Measurements from ENCODE around the gene FKBP1C.
"Not testable (repeated sequence)": the region's sequence is repeated elsewhere in the genome, so short reads cannot be mapped to it uniquely, and the experiment has no call there.

The FKBP1C gene

DNA sequence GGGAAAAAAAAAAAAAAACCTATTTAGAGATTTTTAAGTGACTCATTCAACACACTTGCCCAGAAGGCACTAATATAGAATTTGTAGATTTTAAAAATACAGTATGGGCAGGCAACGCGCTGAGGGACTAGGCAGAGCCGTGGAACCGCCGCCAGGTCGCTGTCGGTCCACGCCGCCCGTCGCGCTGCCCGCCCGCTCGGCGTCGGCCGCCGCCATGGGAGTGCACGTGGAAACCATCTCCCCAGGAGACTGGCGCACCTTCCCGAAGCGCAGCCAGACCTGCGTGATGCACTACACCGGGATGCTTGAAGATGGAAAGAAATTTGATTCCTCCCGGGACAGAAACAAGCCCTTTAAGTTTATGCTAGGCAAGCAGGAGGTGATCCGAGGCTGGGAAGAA lies at the start of gene FKBP1C:
TSS of gene FKBP1C (plus strand) at position 127 of the 400 bp plus-strand sequence.
- DNase-seq (ENCODE audit: low read depth in 2 of 2) = not testable (repeated sequence)

DNA sequence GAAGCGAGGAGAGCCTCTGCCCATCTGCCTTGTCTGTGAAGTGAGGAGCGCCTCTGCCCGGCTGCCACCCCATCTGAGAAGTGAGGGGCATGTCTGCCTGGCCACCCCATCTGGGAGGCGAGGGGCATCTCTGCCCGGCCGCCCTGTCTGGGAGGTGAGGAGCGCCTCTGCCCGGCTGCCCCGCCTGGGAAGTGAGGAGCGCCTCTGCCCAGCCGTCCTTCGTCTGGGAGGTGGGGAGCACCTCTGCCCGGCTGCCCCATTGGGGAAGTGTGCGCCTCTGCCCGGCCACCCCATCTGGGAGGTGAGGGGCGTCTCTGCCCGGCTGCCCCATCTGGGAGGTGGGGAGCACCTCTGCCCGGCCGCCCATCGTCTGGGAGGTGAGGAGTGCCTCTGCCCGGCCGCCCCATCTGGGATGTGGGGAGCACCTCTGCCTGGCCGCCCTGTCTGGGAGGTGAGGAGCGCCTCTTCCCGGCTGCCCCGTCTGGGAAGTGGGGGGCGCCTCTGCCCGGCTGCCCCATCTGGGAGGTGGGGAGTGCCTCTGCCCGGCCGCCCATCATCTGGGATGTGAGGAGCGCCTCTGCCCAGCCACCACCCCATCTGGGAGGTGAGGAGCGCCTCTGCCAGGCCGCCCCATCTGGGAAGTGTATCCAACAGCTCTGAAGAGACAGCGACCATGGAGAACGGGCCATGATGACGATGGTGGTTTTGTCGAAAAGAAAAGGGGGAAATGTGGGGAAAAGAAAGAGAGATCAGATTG lies 47.0 kb upstream of the FKBP1C start:
- DNase-seq (ENCODE audit: low read depth in 2 of 2) = not testable (repeated sequence)

DNA sequence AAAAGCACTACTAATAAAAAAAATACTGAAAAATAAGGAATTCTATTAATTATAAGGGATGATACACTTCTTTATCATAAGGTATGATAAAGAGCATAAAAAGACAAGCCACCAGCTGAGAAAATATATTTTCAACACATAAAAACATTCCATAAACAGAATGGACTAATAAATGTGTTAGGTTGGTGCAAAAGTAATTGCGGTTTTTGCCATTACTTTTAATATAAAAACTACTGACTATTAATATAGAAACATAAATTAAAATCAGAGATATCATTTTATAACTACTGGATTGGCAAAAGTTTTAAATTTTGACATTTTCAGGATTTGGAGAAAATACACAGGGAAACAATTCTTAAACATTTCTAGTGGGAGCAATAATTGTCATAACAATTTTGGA lies 37.1 kb upstream of the FKBP1C start:
- no peak for DNase-seq (ENCODE audit: low read depth in 2 of 2)

DNA sequence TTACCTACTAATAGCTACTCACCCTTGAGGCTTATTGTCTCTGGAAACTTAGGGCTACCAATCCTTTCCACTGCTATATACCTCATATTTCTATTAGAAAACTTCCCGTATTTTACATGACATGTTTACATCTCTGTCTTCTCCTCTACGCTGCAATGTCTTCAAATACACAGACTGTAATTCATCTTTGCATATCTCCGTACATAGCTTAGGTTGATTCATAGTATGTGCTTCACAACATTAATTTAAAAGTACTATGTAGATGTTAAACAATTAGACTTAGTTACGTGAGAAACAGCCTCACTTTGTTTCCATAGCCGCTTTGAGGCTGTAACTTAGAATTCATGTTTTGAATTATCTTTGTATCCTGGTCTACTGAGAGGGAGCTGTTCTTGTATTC lies 35.1 kb upstream of the FKBP1C start:
- DNase-seq (ENCODE audit: low read depth in 2 of 2) = no peak

DNA sequence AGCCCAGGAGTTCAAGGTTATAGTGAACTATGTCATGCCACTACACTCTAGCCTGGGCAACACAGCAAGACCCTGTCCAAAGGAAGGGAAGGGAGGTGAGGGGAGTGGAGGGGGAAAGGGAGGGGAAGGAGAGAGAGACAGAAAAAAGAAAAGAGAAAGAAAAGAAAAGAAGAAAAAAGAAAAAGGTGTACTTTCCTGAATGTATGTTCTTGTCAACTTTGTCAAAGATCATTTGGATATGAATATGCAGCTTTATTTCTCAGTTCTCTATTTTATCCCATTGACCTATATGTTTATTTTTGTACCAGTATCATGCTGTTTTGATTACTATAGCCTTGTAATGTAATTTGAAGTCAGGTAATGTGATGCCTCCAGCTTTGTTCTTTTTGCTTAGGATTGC lies 30.9 kb upstream of the FKBP1C start:
- no peak for DNase-seq (ENCODE audit: low read depth in 2 of 2)

DNA sequence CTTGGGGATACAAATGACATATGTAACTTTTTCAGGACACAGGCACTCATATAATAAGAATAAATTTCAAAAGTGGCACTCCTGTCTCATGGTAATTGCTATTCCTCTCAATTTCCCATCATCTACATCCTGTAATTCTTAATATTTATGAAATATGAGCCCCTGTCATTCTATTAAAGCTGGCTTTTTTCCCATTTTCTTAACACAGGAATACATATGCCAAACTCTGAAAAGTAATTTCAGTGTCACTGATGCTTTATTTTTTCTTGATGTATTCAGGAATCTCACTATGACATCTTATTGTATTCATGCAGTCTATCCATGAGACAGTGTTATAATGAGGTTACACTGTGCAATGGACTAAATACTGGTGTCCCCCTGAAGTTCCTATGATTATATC lies 24.3 kb upstream of the FKBP1C start:
- DNase-seq (ENCODE audit: low read depth in 2 of 2) = no peak

DNA sequence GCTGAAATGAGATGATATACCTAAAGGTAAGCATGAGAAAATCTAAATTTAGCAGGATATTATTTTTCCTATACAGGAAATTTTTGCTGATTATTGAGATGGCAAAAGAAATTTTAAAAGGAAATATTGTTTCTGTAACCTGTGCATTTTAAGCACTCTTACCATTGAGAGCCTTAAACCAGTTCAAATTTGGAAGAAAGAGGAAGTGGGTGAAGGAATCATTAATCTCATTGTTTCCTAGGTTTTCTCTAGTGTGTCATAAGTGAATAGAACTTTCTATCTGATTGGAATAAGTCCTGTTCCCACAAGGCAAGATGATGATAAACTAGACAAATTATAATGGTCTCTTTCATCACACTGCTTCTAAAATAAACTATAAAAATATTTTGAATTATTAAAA lies 22.4 kb upstream of the FKBP1C start:
- no peak for DNase-seq (ENCODE audit: low read depth in 2 of 2)

DNA sequence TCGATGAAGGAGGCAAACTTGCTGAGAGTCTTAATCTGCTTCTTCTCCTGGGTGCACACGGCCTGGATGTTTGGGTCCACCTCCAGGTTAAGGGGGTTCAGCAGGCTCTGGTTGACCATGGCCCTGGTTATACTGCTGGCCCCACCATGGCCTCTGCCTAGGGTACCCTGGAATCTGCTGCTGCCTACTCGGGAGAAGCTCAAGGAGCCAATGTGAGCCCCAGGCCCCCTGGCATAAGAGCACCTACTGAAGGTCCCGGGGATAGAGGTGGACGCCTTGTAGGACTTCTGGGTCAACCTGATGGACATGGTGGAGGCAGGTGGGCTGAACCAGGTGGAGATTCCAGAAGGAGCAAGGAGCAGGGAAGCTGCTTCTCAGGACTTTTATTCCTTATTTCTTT lies 17.9 kb upstream of the FKBP1C start:
- DNase-seq (ENCODE audit: low read depth in 2 of 2) = no peak

DNA sequence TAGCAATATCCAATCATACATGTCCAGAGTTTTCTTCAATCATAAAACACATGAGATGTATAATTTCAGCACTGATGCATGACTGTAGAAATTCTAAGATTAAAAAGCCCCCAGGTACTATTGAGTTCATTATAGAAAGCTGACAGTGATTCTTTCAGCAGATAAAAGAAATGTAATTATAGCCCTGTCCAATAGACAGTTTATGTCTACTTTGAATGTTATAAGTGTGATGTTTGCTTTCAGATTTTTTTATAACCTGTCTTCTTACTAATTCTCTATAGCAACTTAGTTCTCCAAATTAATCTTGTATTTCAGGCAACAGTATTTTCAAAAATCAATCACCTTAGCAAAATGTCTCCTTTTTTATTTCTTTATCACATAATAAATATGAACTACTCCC lies 13.5 kb upstream of the FKBP1C start:
- no peak for DNase-seq (ENCODE audit: low read depth in 2 of 2)

DNA sequence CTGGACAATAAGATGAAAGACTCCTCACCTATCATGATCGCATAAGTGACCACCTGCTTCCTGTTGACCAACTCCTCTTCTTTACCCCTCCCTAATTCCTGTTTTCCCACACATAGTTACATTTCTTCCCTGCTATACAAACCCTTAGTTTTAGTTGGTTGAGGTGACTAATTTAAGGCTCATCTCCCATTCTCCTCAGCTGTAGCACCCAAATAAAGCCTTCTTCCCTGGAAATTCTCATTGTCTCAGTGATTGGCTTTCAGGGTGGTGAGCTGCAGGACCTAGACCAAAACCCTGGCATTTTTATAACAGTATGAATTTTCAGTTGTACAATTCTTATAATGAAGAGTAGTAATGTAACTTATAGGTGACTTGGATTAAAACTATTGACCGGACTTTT lies 2.1 kb downstream of the FKBP1C start:
- DNase-seq (ENCODE audit: low read depth in 2 of 2) = no peak

DNA sequence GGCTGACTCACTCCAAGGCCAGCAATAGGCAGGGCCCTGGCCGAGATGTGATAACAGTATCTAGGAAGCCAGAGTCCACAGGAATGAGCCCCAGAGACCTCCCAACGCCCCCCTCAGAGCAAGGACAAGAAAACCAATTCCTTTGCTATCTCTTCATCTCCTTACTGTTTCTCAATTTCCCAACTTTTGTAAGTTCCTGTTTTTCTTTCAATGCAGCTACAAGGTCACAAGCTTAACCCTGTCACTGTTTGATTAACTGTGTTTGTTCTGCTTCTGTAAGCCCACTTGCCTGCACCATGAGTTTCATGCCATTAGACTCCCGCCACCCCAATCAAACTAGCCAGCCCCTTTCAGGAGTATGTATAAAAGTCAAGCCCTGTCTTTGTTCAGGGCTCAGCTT lies 3.5 kb downstream of the FKBP1C start:
- no peak for DNase-seq (ENCODE audit: low read depth in 2 of 2)

DNA sequence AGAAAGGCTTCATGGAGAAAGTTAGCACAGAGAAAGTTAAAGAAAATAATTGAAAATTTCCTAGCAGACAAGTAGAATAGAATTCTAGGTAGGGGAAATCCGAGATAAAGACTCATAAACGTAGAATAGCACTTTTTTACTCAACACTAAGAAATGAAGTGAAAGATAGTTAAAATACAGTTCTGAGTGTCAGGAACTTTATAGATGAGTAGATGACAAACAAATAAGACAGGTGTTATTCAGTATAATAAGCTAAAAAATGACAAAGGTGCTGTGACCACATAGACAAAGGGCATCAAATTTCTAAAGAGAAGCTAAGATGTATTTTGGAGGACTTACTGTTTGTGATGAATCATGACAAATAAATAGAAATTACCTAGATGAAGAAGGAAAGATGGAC lies 12.9 kb downstream of the FKBP1C start:
- DNase-seq (ENCODE audit: low read depth in 2 of 2) = no peak

DNA sequence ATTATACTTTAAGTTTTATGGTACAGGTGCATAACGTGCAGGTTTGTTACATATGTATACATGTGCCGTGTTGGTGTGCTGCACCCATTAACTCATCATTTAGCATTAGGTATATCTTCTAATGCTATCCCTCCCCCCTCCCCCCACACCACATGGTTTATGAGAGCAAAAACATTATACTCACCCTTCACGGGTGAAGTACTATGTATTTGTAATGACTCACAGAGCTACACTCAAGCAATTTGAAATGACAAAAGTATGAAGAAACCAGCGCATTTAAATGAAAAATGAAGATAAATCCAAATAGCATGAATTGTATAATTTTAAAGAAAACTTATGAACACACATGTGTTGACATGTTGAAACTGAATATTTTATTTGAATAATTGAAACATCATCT lies 14.7 kb downstream of the FKBP1C start:
- DNase-seq (ENCODE audit: low read depth in 2 of 2) = not testable (repeated sequence)

DNA sequence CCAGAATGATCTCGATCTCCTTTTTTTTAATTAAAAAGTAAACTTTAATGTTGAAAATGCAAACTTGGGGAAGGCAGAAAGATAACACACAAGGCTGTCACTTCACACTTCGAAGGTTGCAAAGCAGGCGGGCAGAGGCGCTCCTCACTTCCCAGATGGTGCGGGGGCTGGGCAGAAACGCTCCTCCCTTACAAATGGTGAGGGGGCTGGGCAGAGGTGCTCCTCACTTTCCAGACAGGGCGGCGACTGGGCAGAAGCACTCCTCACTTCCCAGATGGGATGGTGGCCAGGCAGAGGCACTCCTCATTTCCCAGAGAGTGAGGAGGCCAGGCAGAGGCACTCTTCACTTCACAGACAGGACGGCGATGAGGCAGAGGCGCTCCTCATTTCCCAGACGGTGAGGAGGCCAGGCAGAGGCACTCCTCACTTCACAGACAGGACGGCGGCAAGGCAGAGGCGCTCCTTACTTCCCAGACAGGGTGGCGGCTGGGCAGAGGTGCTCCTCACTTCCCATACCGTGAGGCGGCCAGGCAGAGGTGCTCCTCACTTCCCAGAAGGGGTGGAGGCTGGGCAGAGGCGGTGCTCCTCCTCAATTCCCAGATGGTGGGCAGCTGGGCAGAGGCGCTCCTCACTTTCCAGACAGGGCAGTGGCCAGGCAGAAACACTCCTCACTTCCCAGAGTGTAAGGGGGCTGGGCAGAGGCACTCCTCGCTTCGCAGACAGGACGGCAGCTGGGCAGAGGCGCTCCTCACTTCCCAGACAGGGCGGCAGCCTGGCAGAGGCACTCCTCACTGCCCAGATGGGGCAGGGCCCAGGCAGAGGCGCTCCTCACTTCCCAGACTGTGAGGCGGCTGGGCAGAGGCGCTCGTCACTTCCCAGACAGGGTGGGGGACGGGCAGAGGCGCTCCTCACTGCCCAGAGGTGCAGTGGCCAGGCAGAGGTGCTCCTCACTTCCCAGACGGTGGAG lies 16.9 kb downstream of the FKBP1C start:
- not testable (repeated sequence) for DNase-seq (ENCODE audit: low read depth in 2 of 2)

DNA sequence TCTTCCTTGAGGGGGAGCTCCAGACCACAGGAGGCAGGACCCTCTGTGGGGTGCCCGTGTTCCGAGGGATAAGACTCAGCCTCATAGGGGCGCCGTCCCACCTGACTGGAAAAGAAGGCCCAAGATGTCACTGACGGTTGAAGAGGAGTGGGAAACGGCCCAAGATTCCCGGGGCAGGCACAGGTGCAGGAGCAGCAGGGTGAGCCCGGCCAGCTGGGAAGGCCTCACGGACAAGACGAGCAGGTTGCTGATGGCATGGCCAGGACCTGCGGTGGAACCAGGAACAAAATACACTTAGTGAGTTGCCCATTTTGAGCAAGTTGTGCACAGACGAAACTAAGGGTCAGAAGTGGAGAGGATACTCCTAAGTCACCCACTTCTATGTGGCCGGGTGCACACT lies 18.8 kb downstream of the FKBP1C start:
- not testable (repeated sequence) for DNase-seq (ENCODE audit: low read depth in 2 of 2)

DNA sequence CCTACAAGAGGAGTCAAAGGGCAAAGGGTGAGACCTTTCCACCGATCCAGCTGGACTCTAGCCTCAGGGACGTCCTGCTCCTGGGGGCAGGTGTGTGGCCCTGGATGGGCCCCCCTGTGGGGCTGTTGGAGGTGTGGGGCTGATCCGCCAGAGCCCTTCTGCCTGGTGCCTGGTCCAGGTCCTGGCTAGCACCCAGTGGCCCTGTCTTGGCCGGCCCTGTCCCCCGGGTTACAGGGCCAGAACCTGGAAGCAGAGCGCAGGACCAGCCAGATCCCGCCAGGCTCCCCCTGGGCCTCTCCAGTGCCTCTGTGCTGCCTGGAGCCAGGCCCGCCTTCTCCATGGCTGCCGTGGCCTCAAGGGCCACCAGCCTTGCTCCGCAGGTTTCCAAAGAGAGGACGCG lies 19.2 kb downstream of the FKBP1C start:
- not testable (repeated sequence) for DNase-seq (ENCODE audit: low read depth in 2 of 2)

DNA sequence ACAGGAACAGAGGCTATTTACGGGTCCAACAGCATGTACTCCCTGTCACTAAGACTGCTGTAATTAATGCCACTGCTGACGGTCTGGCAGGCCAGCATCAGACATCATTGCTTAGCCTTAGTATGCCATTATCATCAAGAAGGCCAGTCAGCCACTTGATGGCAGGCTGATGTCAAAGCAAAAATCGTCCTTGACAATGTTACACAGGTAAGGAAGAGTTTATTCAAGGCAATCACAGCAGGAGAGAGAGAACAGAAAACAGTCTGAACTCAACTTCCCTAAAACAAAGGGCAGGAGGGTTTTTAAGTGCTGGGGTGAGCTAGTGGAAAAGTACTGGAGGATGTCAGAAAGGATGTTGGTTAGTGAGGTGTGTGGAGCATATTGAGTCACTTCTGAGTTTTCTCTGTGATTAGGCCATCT lies 25.1 kb downstream of the FKBP1C start:
- DNase-seq (ENCODE audit: low read depth in 2 of 2) = no peak

DNA sequence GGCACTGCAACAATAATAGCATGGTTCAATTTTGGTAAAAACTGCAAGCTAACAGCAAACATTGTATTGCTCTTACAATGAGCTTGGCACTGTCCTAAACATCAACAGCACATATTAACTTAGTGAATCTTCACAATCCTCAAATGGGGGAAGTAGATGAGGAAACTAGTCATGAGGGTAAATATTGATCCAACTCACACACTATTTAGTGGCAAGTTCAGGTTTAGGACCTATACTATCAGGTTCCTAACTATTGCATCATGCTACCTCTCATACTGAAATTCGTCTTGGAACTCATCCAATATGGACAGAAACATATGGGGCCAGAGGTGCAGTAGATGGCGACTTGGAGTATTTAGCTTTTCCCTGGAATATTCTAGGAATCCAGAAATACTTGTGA lies 34.2 kb downstream of the FKBP1C start:
- no peak for DNase-seq (ENCODE audit: low read depth in 2 of 2)

DNA sequence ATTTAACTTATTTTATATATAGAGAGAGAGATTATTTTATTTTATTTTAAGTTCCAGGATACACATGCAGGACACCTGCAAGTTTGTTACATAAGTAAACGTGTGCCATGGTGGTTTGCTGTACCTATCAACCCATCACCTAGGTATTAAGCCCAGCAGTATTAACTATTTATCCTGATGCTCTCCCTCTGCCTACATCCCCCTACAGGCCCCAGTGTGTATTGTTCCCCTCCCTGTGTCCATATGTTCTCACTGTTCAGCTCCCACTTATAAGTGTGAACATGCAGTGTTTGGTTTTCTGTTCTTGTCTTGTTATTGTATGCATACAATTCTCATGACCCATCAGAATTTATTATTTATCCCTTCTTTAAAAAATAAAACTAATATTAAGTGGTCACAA lies 34.6 kb downstream of the FKBP1C start:
- no peak for DNase-seq (ENCODE audit: low read depth in 2 of 2)

DNA sequence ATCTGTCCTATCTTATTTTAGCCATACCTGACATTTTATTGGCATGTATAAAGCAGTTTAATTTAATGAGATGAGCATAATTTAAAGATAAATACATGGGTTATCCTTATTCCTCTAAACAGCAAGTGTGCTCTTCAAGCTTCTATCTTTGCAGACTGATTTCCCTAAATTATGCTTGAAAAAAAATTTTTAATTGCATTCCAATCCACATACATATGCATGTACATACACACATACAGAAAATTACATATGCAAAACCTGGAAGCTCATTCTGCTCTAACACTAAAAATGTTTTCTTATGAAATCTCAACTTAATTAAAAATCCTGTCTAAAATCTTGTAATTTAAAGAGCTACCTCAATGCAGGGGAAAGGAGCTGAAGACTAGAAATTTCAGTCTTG lies 35.3 kb downstream of the FKBP1C start:
- no peak for DNase-seq (ENCODE audit: low read depth in 2 of 2)

DNA sequence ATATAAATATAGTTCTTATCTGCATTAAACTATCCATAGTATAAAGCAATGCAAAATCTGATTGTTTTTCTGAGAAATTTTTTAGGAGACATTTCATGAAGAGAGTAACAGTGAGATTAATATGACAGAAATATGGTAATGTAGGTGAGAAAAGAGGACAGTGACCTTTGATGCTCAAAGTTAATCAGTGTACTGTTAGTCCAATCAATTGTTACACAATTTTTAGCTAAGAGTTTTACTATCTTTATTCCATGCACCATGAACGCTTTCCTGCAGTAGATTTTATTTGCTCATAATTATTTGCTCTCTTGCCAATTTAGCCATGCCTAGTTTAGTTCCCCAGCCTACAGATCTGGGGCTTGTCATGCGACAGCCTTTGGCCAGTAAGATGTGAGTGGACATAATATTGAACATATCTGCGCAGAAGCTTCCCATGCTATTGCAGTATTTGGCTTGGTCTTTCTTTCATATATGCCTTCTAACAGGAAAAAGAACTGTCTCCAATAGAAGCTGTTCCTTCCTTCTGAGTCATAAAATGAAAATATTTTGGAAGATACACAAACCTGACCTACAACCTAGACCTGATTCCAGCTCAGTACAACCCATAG lies 38.7 kb downstream of the FKBP1C start:
- DNase-seq (ENCODE audit: low read depth in 2 of 2) = no peak

DNA sequence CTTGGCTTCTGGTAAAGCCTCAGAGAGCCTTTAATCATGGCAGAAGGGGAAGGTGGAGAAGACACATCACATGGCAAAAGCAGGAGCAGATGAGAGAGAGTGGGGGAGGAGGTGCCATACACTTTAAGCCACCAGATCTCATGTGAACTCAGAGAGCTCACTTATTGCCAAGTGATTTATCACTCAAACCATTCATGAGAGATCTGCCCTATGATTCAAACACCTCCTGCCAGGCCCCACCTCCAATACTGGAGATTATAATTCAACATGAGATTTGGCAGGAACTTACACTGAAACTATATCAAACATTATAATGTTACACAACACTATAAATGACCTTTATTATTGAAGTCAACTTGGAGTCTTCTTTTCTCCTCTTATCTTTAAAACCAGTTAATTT lies 47.9 kb downstream of the FKBP1C start:
- no peak for DNase-seq (ENCODE audit: low read depth in 2 of 2)

DNA sequence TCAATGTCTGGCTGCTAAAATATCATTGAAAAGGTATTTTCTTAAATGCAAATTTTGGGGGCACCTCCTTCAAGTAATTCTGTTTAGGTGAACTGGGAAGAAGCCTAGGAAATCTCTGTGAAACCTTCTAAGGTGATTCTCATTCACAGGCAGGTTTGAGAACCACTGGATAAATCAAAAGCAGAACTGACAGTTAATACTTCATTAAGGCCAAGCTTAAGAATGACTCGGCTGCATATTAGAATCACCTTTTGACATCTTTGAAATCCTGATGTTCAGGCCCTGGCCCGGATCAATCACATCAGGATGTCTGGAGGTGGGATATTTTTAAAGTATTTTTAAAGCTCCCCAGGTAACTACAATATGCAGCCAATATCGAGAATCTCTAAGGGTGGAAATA lies 50.6 kb downstream of the FKBP1C start:
- no peak for DNase-seq (ENCODE audit: low read depth in 2 of 2)

Data from stimulated activated CD8-positive, alpha-beta memory T cell treated with anti-CD3 and anti-CD28 coated beads, Interleukin-2, amount 100 ng/mL, for 1 hour (primary cell).